Ramos (cell line): ENCODE measurements around the gene MYMK.

Source experiments
- in situ Hi-C: fragments of 300-500 bp; cut with MboI; formaldehyde crosslinking; loops from one replicate; pipeline ENCODE4 v1.14.3; 2022; ENCODE audit warnings: low sequenced_read_pairs; ENCODE audit not compliant: unreplicated experiment

The MYMK gene

GRCh38 chr9:133536536-133536935 is 11.8 kb upstream of the MYMK start:
- in situ Hi-C loops, result loop anchor here (5.0 to 10.0 kb wide), 2 partner anchors 181 to 468 kb away; no protein-coding TSS in a partner anchor

GRCh38 chr9:133536080-133536479 is 11.3 kb upstream of the MYMK start:
- in situ Hi-C loops, result loop anchor here (5.0 to 10.0 kb wide), 2 partner anchors 181 to 469 kb away; no protein-coding TSS in a partner anchor

GRCh38 chr9:133535306-133535877 is 10.6 kb upstream of the MYMK start:
- in situ Hi-C loops, result loop anchor here (5.0 to 10.0 kb wide), 2 partner anchors 182 to 469 kb away; no protein-coding TSS in a partner anchor

DNA sequence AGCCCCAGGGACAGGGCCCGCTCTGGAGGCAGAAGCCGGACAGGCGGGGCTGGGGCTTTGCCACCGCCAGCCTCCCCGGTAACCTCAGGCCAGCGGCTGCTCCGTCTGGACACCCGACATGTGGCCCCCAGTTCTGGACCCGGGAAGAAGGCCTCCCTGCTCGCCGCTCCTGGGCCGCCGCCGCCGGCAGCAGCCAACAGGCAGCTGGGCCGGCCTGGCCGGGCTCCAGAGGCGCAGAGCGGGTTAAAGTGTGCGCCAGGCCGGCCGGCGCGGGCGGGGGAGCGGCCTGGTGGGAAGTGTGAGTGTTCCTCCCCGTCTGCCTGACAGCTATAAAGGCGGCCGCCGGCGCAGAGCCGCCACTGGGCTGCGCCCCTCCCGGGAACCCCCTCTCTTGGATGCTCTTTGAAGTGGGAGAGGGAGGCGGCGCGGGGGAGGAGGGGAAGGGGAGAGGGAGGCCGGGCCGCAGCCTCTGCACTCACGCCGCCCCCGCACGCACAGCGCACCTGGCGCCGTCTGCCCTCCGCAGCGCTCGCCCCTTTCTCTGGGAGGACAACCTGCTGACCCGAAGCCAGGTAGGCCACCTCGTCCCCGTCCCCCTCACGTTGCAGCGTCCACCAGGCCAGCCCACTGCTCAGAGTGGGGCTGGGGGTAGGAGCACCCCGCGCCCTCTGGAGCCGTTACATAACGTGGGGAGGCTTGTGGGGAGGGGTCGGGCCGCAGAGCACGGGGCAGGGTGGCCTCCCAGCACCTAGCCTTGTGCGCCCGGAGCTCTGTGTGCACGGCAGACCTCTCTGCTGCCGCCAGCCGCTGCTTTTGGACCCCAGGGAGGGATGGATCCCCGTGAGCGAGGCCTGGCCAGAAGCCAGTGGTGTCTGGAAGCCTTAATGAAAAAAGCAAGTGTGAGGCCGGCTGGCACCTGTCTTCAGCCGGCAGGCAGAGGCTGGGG is 9.9 kb upstream of the MYMK start, which contains the start of gene ADAMTSL2:
Gene ADAMTSL2, plus strand, starts transcription at position 359 of the 946 bp plus-strand sequence. CDS start 2,009 bp downstream, outside the sequence.
- in situ Hi-C loops, result loop anchor here (5.0 to 10.0 kb wide), 2 partner anchors 183 to 470 kb away; no protein-coding TSS in a partner anchor

DNA sequence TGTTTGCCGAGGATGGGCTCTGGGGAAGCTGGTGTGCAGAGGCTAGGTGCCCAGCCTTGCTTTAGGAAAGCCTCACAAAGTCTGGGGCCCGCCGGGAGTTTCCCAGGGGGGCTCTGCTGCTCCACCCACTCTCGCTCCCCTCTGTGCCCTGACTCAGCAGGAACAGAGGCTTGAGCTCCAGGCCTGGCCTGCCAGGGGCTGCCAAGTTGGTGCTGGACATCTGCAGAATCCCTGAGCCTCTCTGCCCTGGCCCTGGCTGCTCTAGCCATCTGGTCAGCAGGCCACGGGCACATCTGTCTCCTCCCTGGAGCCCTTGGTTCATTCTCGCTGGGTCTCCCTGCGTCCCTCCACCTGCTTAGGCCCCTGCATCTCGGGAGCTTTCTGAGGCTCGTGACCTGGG is 9.1 kb upstream of the MYMK start:
- in situ Hi-C loops, result loop anchor here (10.0 kb wide), 1 partner anchor 471 kb away; no protein-coding TSS in a partner anchor

DNA sequence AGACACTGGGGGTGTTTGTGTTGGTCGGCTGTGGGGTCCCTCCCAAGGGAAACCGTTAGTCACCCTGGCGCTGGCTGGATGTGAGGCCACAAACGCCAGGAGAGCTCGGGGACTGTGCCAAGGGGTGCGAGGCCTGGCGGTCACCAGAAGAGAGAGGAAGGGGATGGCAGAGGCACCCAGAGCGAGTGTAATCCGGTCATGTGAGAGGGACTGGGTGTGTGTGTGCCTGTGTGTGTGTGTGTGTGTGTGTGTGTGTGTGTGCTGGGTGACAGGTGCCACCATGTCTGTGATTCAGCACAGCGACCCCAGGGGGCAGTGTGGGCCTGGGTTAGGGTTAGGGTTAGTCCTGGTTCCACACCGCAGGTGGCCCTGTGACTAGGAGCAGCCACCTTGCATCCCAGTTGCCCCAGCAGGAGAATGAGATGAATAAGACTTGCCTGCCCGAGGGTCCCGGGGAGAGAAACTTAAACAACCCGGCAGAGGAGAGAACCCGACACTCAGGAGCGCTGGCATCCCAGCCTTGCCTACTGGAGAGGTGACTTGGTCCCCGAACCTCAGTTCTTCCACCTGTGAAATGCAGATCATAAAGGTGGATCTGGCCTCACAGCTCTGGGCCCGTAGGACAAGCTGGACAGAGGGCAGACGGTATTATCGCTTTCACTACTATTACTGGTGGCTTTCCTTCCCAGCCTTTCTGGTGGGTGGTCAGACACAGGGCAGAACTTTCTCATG is 8.3 kb upstream of the MYMK start:
- in situ Hi-C loops, result loop anchor here (10.0 kb wide), 1 partner anchor 472 kb away; no protein-coding TSS in a partner anchor

- in situ Hi-C loops, result loop anchor here (10.0 kb wide), 1 partner anchor 474 kb away; no protein-coding TSS in a partner anchor
Measured at GRCh38 chr9:133531293-133531692, 6.5 kb upstream of the MYMK start.

DNA sequence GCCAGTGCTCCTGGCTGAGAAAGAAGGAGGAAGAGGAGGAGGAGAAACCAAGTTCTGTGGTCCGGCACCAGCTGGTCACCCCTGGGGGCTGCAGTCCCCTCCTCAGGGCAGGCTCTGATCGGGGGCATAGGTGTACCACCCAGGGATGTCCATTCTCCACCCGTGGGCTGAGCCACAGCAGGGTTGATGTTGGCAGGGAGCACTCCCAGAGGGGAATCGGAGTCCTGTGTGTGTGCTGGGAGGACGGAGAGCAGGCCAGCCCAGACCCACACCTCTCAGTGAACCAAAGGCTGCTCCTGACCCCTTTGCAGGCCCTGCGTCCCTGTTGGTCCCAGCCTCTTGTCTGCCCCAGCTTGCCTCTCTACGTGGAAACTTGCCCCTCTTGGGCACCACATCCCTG is 5.1 kb upstream of the MYMK start:
- in situ Hi-C loops, result loop anchor here (10.0 kb wide), 1 partner anchor 475 kb away; no protein-coding TSS in a partner anchor

GRCh38 chr9:133529457-133529856 is 4.7 kb upstream of the MYMK start:
- in situ Hi-C loops, result no loop called here

DNA sequence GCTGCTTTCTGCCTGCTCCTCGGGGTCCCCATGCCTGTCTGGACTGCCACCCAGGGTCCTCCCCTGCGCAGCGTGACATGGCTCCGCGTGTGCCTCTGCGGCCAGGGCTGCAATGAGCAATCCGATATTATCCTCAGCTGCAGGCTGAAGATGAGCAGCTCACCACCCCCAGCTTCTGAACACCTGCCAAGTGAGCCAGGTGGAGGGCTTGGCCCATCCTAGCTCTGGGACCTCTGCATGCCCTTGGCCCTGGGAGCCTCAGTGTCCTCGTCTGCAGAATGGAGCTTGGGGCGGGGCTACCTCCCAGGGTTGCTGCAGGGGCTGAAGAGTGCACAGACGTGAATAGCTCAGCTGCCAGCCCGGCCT is 4.1 kb upstream of the MYMK start:
- in situ Hi-C loops, result no loop called here

DNA sequence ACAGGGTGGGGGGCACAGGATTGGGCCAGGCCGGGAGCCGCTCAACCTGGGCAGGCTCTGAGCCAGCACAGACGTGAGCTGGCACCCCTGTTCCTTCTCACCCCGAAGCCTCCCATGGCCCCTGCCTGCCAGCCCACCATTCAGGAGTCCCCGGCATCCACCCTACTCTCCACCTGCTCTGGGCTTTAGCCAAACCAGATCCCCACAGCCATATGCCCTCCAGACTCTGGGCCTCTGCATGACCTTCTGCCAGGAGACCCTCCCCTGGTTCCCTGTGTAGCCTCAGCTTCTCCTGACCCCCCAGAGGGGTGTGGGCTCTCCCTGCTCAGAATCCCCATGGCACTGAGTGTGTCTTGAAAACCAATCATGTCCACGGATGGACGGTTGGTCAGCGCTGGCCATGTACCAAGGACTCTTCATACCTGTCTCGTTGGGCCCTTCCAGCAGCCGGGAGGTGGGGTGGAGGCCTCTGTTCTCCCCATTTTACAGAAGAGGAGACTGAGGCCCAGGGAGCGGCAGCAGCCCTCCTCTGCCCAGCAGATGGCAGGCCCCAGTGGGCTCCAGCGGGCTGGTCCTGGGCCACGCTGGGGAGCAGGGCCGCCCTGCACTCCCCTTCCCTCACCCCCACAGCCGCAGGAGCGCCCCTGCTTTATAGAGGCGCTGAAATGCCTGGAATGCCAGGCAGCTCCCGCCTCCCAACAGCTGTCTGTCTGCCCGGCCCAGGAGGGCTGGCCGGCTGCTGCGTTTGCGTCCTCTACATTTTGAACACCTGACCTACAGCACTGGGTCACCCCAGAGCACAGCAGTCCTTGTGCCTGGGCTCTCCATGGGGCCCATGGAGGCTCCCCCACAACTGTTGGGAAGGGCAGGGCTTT is 3.5 kb upstream of the MYMK start:
- in situ Hi-C loops, result no loop called here

GRCh38 chr9:133527444-133527920 is 2.7 kb upstream of the MYMK start:
- in situ Hi-C loops, result no loop called here

DNA sequence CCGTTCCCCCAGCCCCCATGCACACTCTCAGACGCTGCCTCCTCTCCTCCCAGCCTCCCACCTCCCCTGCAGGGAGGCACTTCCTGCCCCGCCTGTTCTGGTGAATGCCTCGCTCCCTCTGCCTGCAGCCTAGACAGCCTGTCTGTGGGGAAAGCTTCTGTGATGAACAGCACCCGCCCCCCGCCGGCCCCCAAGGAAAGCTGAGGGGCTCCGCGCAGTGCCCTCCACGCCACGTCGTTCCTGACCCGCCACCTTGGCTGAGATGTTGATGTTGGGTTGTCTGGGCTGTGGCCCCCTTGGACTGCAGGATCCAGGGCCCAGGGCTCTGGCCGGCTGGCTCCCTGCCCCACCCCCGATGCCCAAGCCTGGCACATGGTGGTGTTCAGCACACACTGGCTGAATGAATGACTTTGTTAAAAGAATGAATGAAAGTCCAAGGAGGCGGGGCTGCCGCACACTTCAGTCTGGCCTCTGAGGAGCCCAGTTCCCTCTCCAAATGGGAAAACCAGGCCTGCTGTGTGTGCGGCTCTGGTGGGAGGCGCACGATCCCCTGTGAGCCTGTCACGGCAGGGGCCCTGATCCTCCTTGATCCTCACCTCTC is 2.1 kb upstream of the MYMK start:
- in situ Hi-C loops, result no loop called here

GRCh38 chr9:133525677-133526076 is 918 bp upstream of the MYMK start:
- in situ Hi-C loops, result no loop called here

- in situ Hi-C loops, result no loop called here
Measured at GRCh38 chr9:133524146-133524545, 613 bp downstream of the MYMK start.

DNA sequence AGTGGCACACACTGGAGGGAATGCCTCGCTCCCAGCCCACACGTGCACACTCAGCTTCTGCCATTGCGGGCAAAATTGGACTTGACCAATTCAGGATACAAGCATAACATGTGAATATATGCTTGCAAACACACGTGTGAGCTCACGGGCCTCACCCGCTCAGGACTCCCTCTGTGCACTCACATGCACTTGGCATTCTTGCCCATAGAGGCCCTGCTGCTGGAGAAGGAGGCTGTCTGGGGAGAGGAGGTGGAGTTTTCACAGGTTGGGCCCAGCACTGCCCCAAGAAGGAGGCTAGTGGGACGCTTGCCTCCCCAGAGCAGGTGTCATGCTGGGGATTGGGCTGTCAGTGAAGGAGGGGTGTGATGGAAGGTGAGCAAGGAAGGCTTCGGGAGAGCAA is 1.7 kb downstream of the MYMK start:
- in situ Hi-C loops, result no loop called here

DNA sequence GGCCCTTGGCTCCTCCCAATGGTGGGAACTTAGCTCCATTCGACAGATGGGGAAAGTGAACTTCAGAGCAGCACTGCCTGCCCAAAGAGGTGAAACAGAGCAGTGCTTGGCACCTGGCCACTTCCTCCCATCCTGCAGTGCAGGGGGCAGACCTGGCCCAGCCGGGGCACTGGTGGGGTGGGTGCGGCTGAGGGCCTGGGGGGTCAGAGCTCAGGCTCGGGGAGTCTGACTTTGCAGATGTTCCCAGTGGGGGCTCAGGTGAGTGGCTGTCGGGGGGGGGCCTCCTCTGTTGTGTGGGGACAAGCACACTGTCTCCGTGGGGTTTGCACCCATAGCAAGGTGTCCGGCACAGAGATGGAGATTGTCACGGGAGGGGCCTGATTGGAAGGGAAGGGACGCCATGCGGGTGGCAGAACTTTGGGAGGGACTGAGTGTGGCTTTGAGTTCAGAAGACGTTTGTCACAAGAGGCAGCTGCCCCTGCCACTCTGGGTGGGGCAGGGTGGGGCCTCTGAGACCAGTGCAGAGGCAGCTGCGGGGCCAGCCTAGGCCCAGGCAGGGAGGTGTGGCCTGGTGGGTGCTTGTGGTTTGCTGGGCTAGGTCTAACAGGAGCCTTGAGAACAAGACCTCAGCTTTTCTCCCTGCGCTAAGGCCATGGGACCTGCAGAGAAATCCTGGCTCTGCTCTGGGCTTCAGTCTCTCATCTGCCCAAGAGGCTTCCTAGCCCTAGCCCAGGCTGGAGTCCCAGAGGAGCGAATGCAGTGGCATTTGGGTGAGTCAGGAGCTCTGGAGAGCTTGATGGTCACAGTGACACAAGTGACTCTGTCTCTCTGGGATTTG is 2.5 kb downstream of the MYMK start:
- in situ Hi-C loops, result no loop called here
